WTC11 (cell line): ENCODE data around the gene REELD1.

ENCODE experiments used
- E2F5 ChIP-seq: sonication (generic); formaldehyde crosslinking; IDR thresholded peaks from 2 replicates; pipeline ENCODE4 v1.8.1; 2022; ENCODE audit warnings: mild to moderate bottlenecking, moderate library complexity, missing genetic modification reagents
- FOXJ3 ChIP-seq: sonication (generic); formaldehyde crosslinking; IDR thresholded peaks from 2 replicates; pipeline ENCODE4 v1.9.0; 2021; ENCODE audit warnings: missing genetic modification reagents, mild to moderate bottlenecking, borderline replicate concordance
- IRF1 ChIP-seq: sonication (generic); formaldehyde crosslinking; IDR thresholded peaks from 2 replicates; pipeline ENCODE4 v1.8.0; 2023; ENCODE audit warnings: missing genetic modification reagents
- MXD4 ChIP-seq: fragments of 250-450 bp; sonication (Bioruptor Pico); IDR thresholded peaks from 2 replicates; pipeline ENCODE4 v1.8.0; 2021; ENCODE audit warnings: mild to moderate bottlenecking, moderate library complexity, borderline replicate concordance
- OVOL2 ChIP-seq: fragments of 250-450 bp; sonication (Bioruptor Pico); IDR thresholded peaks from 2 replicates; pipeline ENCODE4 v1.9.0; 2021; ENCODE audit warnings: mild to moderate bottlenecking, borderline replicate concordance
- SMAD3 ChIP-seq: sonication (generic); formaldehyde crosslinking; IDR thresholded peaks from 2 replicates; pipeline ENCODE4 v1.8.0; 2022; ENCODE audit warnings: missing genetic modification reagents, mild to moderate bottlenecking, borderline replicate concordance
- SP1 ChIP-seq: sonication (generic); formaldehyde crosslinking; conservative IDR thresholded peaks from 2 replicates; pipeline ENCODE4 v1.8.1; 2022; ENCODE audit warnings: missing genetic modification reagents
- TEAD4 ChIP-seq: sonication (generic); formaldehyde crosslinking; IDR thresholded peaks from 2 replicates; pipeline ENCODE4 v1.8.0; 2022; ENCODE audit warnings: mild to moderate bottlenecking, missing genetic modification reagents
- ZNF232 ChIP-seq: sonication (generic); formaldehyde crosslinking; IDR thresholded peaks from 2 replicates; pipeline ENCODE4 v1.8.0; 2022; ENCODE audit warnings: mild to moderate bottlenecking, missing genetic modification reagents
- TF ChIP-seq, protein P1 (sequence below): fragments of 200-600 bp; IDR thresholded peaks from 2 replicates; pipeline ENCODE4 v1.8.0; 2022; ENCODE audit warnings: antibody characterized with exemption
- TF ChIP-seq, protein P2 (sequence below): sonication (generic); formaldehyde crosslinking; conservative IDR thresholded peaks from 2 replicates; pipeline ENCODE4 v1.8.1; 2022; ENCODE audit warnings: mild to moderate bottlenecking, missing genetic modification reagents
- TF ChIP-seq, protein P3 (sequence below): sonication (generic); formaldehyde crosslinking; IDR thresholded peaks from 2 replicates; pipeline ENCODE4 v1.8.0; 2022; ENCODE audit warnings: mild to moderate bottlenecking, missing genetic modification reagents

GRCh38 chr4:146247356-146247755 is 33.0 kb downstream of the REELD1 start:
- TF ChIP-seq FOXJ3 (CRISPR knock-in tag) (no peak), SMAD3 (no peak), MXD4 (CRISPR knock-in tag) (no peak), TEAD4 (CRISPR knock-in tag) (no peak), ZNF232 (CRISPR knock-in tag) (no peak), E2F5 (CRISPR knock-in tag) (no peak), IRF1 (no peak), SP1 (CRISPR knock-in tag) (no peak), OVOL2 (CRISPR knock-in tag) (no peak)
- TF ChIP-seq, protein P1, sequence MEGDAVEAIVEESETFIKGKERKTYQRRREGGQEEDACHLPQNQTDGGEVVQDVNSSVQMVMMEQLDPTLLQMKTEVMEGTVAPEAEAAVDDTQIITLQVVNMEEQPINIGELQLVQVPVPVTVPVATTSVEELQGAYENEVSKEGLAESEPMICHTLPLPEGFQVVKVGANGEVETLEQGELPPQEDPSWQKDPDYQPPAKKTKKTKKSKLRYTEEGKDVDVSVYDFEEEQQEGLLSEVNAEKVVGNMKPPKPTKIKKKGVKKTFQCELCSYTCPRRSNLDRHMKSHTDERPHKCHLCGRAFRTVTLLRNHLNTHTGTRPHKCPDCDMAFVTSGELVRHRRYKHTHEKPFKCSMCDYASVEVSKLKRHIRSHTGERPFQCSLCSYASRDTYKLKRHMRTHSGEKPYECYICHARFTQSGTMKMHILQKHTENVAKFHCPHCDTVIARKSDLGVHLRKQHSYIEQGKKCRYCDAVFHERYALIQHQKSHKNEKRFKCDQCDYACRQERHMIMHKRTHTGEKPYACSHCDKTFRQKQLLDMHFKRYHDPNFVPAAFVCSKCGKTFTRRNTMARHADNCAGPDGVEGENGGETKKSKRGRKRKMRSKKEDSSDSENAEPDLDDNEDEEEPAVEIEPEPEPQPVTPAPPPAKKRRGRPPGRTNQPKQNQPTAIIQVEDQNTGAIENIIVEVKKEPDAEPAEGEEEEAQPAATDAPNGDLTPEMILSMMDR: no peak
- TF ChIP-seq, protein P2, sequence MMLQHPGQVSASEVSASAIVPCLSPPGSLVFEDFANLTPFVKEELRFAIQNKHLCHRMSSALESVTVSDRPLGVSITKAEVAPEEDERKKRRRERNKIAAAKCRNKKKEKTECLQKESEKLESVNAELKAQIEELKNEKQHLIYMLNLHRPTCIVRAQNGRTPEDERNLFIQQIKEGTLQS (CRISPR knock-in tag): no peak
- TF ChIP-seq, protein P3, sequence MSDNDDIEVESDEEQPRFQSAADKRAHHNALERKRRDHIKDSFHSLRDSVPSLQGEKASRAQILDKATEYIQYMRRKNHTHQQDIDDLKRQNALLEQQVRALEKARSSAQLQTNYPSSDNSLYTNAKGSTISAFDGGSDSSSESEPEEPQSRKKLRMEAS (CRISPR knock-in tag): no peak
